ENCODE data around the gene CADPS. TPM values are rescaled to one million over a fixed set of nuclear protein-coding genes. Genes with fewer than 3 reads are reported as not detected.

The CADPS gene
- total and polyA plus RNA-seq, 5 donors = 29.4 to 64.2 (median 39.3) TPM

DNA sequence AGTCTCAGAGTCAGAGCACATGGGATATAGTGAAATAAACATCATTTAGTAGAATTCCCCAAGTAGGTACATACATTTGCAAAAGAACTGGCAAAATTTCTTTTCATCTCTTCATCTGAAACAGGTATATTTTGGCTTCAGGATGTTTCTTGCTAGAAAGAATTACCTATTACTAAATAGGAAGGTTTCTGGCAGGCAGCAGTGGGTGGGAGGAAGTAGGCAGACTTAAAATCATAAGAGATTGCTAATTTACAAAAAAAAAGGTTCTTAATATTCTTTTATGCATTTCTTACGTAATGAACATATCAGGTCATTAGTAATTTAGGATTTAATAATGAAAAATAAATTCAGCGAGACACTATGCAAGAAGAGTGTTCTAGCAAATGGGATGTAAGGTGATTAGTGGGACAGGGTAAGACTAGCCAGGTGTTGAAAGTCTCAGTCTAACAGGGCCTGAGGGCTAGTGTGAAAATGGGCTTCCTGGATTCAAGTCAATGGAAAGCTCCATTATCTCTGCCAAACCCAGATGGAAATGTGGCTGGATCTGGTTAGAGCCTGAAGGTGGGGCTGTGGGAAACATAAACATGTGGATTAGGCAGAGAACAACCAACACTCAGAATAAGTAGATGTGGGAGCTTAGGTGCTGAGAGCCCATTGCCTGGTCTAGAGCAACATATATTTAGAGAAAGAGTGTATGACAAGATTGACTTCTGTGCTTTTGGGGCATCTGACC is 374.5 kb downstream of the CADPS start:
- H3K4me1 ChIP-seq (ENCODE audit: control insufficient read depth, insufficient read depth, low read length) = no peaks in the 10 kb centered on the region
- 90% methylated on average over 2 of the region's 2 CpGs for WGBS
- ATAC-seq (no peak), DNase-seq (no peak)
- no peaks in the 10 kb centered on the region for H3K27me3 ChIP-seq (ENCODE audit: control insufficient read depth, insufficient read depth)
- H3K4me3 ChIP-seq (ENCODE audit: low read length) = no peak overlapping the region
- intact Hi-C loops (cut with DNase I) = no loop called here
- no peak overlapping the region for H3K27ac ChIP-seq (ENCODE audit: low read length)
- no peaks in the 10 kb centered on the region for H3K9me3 ChIP-seq (ENCODE audit: control insufficient read depth, low read length)

DNA sequence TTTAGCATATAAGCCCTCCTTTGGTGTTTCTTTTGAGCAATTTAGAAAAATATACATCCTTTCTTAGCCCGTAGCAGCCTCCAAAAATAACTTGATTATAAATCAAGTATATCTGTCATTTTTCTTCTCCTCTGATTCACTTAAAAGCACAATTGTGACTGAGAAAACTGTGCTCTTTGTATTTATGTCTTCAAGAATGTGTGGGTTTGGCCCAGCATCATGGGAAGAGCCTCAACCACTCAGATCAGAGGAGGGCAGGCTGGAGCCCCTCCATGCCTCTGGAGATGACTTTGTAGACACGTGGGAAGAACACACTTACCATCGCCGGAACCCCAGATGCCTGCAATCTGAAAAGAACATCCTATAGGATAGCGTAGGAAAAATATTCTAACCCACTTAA is 378.1 kb downstream of the CADPS start:
- no peak overlapping the region for H3K27ac ChIP-seq (ENCODE audit: low read length)
- no peaks in the 10 kb centered on the region for H3K9me3 ChIP-seq (ENCODE audit: control insufficient read depth, low read length)
- DNase-seq (no peak), ATAC-seq (no peak)
- no peaks in the 10 kb centered on the region for H3K27me3 ChIP-seq (ENCODE audit: control insufficient read depth, insufficient read depth)
- intact Hi-C loops (cut with DNase I) = no loop called here
- peaks cover under 1% of the 10 kb centered on the region for H3K4me1 ChIP-seq (ENCODE audit: control insufficient read depth, insufficient read depth, low read length)
- 70% methylated on average over 5 of the region's 5 CpGs for WGBS
- no peak overlapping the region for H3K4me3 ChIP-seq (ENCODE audit: low read length)

DNA sequence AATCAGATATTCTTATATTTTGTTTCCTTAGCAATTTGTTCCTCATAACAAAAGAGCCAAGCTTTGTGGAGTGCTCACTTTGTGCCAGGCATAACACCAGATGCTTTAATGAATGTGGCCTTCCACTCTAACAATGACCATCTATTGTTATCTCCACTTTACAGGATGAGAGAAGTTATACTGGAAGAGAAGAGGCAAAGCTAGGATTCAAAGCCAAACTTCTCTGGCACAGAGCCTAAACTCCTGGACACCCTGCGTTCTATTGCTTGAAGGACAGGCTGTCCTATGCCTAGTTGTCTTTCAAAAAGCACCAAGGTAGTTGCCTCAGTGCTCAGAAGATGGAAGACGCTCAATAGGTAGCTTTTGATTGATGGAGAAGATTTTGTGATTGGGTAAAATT is 378.7 kb downstream of the CADPS start:
- Histone ChIP-seq H3K9me3 (ENCODE audit: control insufficient read depth, low read length) (no peaks in the 10 kb centered on the region), H3K27me3 (ENCODE audit: control insufficient read depth, insufficient read depth) (no peaks in the 10 kb centered on the region), H3K4me3 (ENCODE audit: low read length) (no peak overlapping the region), H3K4me1 (ENCODE audit: control insufficient read depth, insufficient read depth, low read length) (peaks cover 1% of the 10 kb centered on the region), H3K27ac (ENCODE audit: low read length) (no peak overlapping the region)
- DNase-seq (peak in 1 of 3 donors; percentile 10), ATAC-seq (peak; percentile 62 to 65)
- WGBS = 57% methylated on average over 2 of the region's 2 CpGs
- intact Hi-C loops (cut with DNase I) = no loop called here

DNA sequence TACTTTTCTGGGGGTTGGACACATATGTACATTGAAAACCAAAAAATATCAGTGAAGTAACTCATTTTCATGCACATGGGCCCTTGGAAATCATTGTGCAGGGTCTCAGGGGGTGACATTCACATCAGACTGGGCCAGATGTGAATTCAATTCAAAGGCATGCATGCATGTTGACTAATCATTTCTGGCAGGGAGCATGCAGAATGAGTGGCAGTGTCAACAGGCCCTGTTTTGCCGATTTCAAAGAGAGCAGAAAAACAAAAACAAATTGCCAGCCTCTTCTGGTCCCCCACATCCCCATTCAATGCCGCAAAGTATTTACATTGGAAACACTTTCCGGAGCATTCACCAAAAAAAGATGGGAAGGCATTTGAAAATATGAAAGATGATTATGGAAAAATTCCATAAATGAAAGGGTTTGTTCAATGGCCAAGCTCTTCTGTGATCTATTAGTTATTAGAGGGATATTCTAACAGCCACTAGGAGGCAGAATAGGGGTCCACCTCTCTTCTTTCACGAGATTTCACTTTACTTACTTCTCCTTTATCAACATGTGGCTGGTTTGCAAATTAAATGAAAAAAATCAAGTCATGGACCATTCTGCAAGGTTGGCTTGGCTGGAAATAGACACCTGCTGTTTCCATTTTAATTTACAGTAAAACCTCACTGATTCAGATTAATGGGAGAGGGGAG is 382.0 kb downstream of the CADPS start:
- intact Hi-C loops (cut with DNase I) = no loop called here
- H3K9me3 ChIP-seq (ENCODE audit: control insufficient read depth, low read length) = no peaks in the 10 kb centered on the region
- no peak overlapping the region for H3K4me3 ChIP-seq (ENCODE audit: low read length)
- H3K27me3 ChIP-seq (ENCODE audit: control insufficient read depth, insufficient read depth) = no peaks in the 10 kb centered on the region
- ATAC-seq (no peak), DNase-seq (no peak)
- peaks cover 1% of the 10 kb centered on the region for H3K4me1 ChIP-seq (ENCODE audit: control insufficient read depth, insufficient read depth, low read length)
- 63% methylated on average over 4 of the region's 4 CpGs for WGBS
- no peak overlapping the region for H3K27ac ChIP-seq (ENCODE audit: low read length)

DNA sequence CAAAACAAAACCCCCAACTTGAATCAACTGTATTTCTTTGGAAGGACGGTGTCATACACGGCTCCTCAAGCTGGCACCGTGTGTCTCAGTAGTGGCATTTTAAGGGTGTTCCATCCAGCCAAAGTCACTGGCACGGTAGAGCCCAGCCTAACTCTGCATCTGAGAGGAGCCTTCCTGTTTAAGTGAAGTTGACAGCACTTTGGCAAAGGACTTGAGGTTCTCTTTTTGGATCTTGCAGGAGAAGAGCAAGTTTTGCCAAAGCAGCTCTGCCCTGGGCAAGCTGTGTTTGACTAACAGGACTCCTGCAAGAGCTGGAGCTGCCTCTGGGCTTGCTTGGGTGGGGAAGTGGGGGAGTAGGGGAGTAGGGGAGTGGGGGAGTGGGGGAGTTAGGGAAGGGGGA is 392.3 kb downstream of the CADPS start:
- no peak for ATAC-seq
- intact Hi-C loops (cut with DNase I) = no loop called here
- no peaks in the 10 kb centered on the region for H3K27me3 ChIP-seq (ENCODE audit: control insufficient read depth, insufficient read depth)
- no peaks in the 10 kb centered on the region for H3K4me1 ChIP-seq (ENCODE audit: control insufficient read depth, insufficient read depth, low read length)
- no peak overlapping the region for H3K27ac ChIP-seq (ENCODE audit: low read length)
- no peak overlapping the region for H3K4me3 ChIP-seq (ENCODE audit: low read length)
- H3K9me3 ChIP-seq (ENCODE audit: control insufficient read depth, low read length) = no peaks in the 10 kb centered on the region
- no peak for DNase-seq
- whole genome bisulfite sequencing = 53% methylated on average over 4 of the region's 4 CpGs

DNA sequence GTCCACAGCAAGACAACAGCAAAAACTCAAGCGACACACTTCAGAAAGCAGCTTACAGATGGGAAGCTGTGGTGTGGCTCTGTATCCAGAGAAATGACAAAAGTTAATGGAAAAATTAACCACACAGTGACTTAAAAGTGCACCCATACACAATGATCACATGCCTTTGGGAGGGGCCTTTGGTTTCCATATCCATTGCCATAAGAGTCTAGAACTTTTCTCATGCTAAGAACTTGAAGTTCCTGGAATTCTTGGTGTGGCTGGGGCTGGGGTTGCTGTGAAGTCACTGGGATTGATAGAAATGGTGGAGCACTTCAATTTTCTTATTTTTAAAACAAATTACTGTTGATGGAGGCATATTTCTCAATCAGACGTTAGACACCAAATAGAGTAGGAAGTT is 393.3 kb downstream of the CADPS start:
- Histone ChIP-seq H3K27me3 (ENCODE audit: control insufficient read depth, insufficient read depth) (no peaks in the 10 kb centered on the region), H3K27ac (ENCODE audit: low read length) (no peak overlapping the region), H3K9me3 (ENCODE audit: control insufficient read depth, low read length) (no peaks in the 10 kb centered on the region), H3K4me3 (ENCODE audit: low read length) (no peak overlapping the region), H3K4me1 (ENCODE audit: control insufficient read depth, insufficient read depth, low read length) (no peaks in the 10 kb centered on the region)
- DNase-seq = no peak
- no peak for ATAC-seq
- WGBS = 83% methylated on average over 2 of the region's 2 CpGs
- intact Hi-C loops (cut with DNase I) = no loop called here

DNA sequence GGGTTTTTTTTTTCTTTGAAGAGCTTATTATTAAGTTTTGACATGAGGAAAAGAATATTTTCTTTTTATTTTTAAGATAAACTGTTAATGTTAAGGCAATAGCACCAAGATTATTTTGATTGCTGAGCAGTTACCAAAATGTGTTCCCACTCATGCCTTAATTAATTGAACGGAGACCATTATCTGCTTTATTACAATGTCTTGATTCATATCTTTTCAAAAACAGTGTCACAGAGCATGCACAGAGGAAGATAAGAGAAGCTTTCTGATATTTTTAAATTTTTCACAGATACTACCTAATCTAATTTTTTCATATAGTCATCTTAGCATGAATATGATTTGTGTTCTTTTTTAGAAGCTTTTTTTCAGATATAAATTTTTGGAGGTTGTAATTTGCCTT is 395.2 kb downstream of the CADPS start:
- no peak for DNase-seq
- WGBS = 66% methylated on average over 1 of the region's 1 CpG
- no peaks in the 10 kb centered on the region for H3K27me3 ChIP-seq (ENCODE audit: control insufficient read depth, insufficient read depth)
- H3K9me3 ChIP-seq (ENCODE audit: control insufficient read depth, low read length) = no peaks in the 10 kb centered on the region
- H3K4me1 ChIP-seq (ENCODE audit: control insufficient read depth, insufficient read depth, low read length) = no peaks in the 10 kb centered on the region
- H3K4me3 ChIP-seq (ENCODE audit: low read length) = no peak overlapping the region
- intact Hi-C loops (cut with DNase I) = no loop called here
- H3K27ac ChIP-seq (ENCODE audit: low read length) = no peak overlapping the region
- ATAC-seq = no peak

DNA sequence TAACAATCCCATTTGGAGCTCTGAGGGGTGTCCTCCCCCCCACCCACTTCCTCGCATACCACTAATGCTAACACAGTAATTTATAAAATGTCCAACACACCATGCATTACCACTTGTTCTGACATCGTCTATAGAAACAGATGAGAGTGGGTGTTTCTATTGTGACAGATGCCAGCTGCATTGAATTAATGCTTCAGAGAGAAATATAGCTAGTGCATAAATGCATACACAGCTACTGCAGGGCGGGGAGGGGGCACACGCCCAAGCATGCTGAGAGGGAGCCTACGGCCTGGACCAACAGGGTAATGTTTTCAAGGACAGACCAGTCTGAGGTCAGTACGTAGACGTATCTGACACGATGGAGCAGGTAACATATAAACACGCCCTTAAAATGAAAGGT is 395.9 kb downstream of the CADPS start:
- no peak for DNase-seq
- Histone ChIP-seq H3K4me1 (ENCODE audit: control insufficient read depth, insufficient read depth, low read length) (no peaks in the 10 kb centered on the region), H3K9me3 (ENCODE audit: control insufficient read depth, low read length) (no peaks in the 10 kb centered on the region), H3K4me3 (ENCODE audit: low read length) (no peak overlapping the region), H3K27me3 (ENCODE audit: control insufficient read depth, insufficient read depth) (no peaks in the 10 kb centered on the region), H3K27ac (ENCODE audit: low read length) (no peak overlapping the region)
- no peak for ATAC-seq
- 80% methylated on average over 9 of the region's 9 CpGs for WGBS
- intact Hi-C loops (cut with DNase I) = no loop called here

DNA sequence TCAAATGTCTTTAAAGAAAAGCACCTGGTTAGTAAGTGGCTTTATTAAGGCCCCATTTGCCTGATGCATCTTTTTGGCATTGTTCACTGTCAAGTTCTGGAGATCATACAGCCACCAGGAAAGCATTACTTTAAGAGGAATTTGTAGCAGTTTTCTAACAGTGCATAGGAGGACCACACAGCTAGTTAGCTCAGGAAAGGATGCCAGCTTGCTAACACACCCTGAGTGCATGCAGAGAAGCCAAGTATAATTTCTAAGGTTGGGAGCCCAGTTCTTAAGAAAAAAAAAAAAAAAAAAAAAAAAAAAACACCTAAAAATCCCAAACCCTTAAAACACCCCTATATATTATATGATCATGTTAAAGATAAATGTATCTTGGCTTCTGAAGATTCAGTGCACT is 399.9 kb downstream of the CADPS start:
- ATAC-seq = no peak
- no peak overlapping the region for H3K4me3 ChIP-seq (ENCODE audit: low read length)
- intact Hi-C loops (cut with DNase I) = no loop called here
- no peaks in the 10 kb centered on the region for H3K9me3 ChIP-seq (ENCODE audit: control insufficient read depth, low read length)
- H3K27me3 ChIP-seq (ENCODE audit: control insufficient read depth, insufficient read depth) = no peaks in the 10 kb centered on the region
- DNase-seq = no peak
- no peaks in the 10 kb centered on the region for H3K4me1 ChIP-seq (ENCODE audit: control insufficient read depth, insufficient read depth, low read length)
- H3K27ac ChIP-seq (ENCODE audit: low read length) = no peak overlapping the region

DNA sequence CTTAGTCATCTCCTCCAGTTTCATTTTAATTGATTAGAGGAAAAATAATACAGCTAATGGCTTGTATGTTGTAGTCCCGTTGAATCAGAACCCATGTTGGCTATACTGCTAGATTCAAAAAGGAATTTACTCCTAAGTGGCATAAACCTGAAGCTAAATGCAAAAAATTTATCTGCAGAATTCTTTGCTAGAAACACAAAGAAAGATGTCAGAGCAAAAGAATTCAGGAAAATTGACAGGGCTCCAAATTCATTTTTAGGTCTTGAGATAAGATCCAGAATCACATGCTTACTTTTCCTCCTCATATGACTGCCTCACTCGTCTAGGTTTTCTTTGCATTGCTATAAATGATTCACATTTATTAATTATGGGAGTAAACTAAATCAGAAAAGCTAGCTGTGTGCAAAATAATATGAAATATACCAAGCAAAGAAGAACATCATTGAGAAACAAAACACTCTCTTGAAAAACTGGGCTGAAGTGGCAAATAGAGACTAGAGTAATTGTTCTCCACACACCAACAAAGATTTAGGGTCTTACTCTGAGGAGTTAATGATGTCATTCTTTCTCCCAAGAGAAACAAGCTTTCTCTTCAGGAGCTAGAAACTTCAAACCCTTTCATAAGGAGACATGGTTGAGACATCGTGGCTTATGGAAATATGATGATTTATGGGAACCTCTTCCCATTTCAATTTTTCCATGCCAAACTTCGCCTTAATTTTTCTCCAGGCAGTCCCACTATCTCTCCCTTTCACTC is 407.1 kb downstream of the CADPS start:
- DNase-seq = no peak
- WGBS = 40% methylated on average over 4 of the region's 4 CpGs
- H3K9me3 ChIP-seq (ENCODE audit: control insufficient read depth, low read length) = no peaks in the 10 kb centered on the region
- no peak overlapping the region for H3K27ac ChIP-seq (ENCODE audit: low read length)
- H3K4me3 ChIP-seq (ENCODE audit: low read length) = no peak overlapping the region
- intact Hi-C loops (cut with DNase I) = no loop called here
- no peaks in the 10 kb centered on the region for H3K27me3 ChIP-seq (ENCODE audit: control insufficient read depth, insufficient read depth)
- H3K4me1 ChIP-seq (ENCODE audit: control insufficient read depth, insufficient read depth, low read length) = no peaks in the 10 kb centered on the region
- no peak for ATAC-seq

DNA sequence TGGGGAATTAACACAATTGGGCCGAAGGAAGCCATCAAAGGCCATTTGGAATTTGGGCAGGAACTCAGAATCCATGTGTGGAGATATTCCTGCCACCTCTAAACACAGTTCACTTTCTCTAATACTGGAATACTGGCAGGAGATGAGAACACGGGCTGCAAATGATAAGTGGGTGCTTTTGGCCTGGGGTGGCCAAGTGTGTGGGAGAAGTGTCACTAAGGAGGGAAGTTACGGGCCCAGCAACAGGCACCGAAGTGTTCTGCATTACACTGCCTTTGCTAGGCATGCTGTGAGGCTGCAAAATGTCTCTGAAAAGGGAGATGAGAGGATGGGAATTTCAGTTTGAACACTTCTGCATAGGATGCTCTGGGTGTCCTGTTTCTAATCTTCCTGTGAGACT is 412.4 kb downstream of the CADPS start:
- Histone ChIP-seq H3K27ac (ENCODE audit: low read length) (no peak overlapping the region), H3K4me1 (ENCODE audit: control insufficient read depth, insufficient read depth, low read length) (no peaks in the 10 kb centered on the region), H3K27me3 (ENCODE audit: control insufficient read depth, insufficient read depth) (no peaks in the 10 kb centered on the region), H3K9me3 (ENCODE audit: control insufficient read depth, low read length) (no peaks in the 10 kb centered on the region), H3K4me3 (ENCODE audit: low read length) (no peak overlapping the region)
- 59% methylated on average over 4 of the region's 4 CpGs for WGBS
- DNase-seq (no peak), ATAC-seq (peak; percentile 51 to 76)
- intact Hi-C loops (cut with DNase I) = no loop called here
